Stimulated activated CD4-positive, alpha-beta T cell treated with anti-CD3 and anti-CD28 coated beads, TNF-alpha, amount 100 ng/mL, for 4 hours (primary cell): Measurements from ENCODE around the gene ELN.

Experiments used
- DNase-seq, 3 experiments: peaks; one replicate each; pipeline ENCODE4 v3.0.0-alpha.2; 2020; ENCODE audit warnings: low read depth in 3 of 3

Gene ELN

DNA sequence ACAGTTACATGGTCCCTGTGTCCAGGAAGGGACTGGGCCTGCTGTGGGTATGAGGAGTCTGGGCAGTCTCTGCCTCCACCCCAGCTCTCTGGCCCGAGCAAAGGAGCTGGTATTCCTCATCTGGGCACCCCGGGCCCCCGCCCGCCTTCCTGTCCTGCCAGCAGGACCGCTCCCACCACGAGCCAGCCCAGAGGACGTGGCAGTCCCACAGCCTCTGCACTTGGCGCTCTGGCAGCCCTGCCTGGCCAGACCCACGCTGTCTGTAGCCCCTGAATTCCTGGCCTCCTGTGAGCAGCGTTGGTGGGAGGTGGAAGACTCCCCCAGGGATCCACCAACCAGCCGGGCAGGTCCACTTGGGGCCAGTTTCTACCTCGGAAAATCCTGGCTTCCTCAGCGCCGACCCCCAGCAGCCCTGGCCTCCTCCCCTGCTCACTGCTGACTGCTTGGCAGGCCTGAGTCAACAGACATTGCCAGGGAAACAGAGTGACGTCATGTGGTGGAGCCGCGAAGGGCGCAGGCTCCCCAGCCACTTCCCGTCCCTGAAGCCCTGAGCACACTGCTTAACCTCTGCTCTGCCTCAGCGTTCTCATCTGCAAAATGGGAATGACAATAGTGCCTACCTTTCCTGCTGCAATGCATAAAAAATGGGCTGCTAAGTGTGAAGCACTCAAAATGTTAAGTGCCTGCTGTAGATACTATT lies 34.0 kb downstream of the ELN start:
- peak in 1 of 3 experiments; percentile 42 for DNase-seq

DNA sequence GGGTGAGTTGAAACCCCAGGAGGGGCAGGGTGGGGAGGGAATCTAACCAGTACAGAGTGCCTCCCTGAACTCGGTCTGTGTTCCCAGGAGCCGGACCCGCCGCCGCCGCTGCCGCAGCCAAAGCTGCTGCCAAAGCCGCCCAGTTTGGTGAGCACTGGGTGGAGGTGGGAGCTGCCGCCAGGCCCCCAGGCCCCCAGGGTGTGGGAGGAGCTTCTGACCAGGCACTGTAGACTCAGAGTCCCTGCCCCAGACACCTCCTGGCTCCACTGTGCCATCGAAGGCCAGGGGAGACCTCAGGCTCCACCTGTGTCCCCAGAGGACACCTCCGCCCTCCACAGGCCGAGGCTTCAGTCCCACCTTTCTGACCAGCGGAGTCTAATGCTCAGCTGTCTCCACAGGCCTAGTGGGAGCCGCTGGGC lies 35.3 kb downstream of the ELN start:
- no peak for DNase-seq

DNA sequence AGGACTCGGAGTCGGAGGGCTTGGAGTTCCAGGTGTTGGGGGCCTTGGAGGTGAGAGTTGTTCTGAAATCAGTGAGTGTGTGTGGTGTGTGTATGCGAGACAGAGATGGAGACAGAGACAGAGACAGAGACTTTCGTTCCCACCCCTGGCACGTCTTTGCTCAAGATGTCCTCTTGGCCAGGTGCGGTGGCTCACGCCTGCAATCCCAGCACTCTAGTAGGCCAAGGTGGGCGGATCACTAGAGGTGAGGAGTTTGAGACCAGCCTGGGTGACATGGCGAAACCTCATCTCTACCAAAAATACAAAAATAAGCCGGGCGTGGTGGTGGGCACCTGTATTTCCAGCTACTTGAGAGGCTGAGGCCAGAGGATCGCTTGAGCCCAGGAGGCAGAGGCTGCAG lies 35.7 kb downstream of the ELN start:
- DNase-seq: no peak

DNA sequence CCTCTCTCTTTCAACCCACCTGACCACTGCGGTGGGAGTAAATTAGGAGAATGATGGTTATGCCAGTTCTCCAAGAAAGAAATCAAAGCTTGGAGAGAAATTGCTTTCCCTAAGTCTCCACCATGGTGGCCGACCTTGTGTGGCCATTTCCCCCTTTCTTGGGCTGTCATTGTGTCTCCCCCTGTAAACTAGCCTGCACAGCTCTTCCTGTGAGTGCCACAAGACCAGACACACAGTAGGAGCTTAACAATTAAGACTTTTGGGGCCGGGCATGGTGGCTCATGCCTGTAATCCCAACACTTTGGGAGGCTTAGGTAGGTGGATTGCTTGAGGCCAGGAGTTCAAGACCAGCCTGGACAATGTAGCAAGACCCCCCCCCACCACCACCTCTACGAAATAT lies 36.7 kb downstream of the ELN start:
- no peak for DNase-seq

DNA sequence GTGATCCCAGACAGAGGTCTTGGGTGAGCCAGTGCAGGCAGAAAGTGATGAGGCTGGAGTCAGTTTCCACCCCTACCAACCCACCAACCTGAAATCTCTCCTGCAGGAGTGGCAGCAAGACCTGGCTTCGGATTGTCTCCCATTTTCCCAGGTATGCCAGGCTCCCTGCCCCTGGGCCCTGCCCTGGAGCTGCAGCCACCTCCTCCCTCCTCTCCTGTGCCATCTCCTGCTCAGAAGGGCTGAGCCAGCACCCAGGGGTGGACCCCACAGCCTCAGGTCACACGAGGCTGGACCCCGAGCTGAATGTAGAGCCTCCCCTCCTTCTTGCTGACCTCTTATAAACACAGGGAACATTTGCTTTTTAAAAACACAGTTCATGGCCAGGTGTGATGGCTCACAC lies 38.7 kb downstream of the ELN start:
- DNase-seq: no peak

DNA sequence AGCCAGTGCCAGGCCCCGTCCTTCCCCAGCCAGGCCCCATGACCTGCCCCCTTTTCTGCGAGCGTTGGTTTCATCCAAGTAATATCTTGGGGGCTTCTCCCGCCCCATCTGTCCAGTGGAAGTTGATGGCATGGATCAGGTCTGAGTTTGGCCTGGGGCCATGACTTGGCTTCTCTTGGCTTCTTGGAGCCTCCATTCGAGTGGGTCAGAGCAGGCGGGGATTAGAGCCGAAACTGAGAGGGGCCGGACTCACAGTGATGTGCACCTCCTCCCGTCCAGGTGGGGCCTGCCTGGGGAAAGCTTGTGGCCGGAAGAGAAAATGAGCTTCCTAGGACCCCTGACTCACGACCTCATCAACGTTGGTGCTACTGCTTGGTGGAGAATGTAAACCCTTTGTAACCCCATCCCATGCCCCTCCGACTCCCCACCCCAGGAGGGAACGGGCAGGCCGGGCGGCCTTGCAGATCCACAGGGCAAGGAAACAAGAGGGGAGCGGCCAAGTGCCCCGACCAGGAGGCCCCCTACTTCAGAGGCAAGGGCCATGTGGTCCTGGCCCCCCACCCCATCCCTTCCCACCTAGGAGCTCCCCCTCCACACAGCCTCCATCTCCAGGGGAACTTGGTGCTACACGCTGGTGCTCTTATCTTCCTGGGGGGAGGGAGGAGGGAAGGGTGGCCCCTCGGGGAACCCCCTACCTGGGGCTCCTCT lies 40.6 kb downstream of the ELN start:
- DNase-seq: no peak

DNA sequence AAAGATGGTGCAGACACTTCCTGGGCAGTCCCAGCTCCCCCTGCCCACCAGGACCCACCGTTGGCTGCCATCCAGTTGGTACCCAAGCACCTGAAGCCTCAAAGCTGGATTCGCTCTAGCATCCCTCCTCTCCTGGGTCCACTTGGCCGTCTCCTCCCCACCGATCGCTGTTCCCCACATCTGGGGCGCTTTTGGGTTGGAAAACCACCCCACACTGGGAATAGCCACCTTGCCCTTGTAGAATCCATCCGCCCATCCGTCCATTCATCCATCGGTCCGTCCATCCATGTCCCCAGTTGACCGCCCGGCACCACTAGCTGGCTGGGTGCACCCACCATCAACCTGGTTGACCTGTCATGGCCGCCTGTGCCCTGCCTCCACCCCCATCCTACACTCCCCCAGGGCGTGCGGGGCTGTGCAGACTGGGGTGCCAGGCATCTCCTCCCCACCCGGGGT lies 41.1 kb downstream of the ELN start:
- no peak for DNase-seq

DNA sequence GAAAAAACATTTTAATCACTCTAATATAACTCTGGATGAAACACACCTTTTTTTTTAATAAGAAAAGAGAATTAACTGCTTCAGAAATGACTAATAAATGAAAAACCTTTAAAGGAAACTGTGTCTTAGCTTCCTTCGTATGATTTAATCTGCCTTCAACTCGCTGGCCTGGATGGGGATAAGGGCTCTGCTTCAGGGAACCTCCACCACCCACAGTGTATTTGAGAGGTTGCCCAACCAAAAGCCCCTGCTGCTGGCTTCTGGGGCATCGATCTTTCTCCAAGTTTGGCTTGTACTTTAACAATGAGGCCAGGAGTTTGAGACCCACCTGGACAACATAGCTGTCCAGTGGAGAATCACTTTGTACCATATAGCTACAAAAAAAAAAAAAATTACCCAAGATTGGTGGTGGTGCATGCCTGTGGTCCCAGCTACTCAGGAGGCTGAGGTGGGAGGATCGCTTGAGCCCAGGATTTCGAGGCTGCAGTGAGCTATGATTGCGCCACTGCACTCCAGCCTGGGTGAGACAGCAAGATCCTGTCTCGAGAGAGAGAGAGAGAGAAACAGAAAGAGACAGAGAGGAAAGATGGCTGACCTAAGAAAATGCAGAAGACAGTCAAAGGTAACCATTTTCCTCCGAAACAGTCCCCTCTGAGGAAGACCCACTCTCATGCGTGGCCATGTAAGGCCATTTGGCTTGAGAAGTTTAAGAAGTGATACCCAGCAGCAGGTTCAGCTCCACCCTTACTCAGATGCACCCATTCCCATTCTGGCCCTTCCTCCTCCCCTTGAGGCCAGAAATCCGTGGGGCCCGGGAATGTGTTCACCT lies 42.0 kb downstream of the ELN start:
- DNase-seq: no peak

DNA sequence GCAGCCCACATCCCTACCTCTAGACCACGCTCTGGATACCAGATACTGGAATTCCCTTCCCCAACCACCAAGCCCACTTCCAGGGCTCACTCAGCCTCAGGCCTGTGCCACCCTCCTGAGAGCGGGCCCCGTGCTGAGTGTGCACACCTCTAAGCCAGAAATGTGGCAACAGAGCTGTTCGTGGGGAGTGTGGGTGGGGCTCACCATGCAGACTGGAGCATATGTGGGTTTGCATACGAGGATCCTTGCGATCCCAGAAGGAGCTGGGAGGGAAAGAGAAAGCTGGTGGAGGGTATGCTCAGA lies 42.6 kb downstream of the ELN start:
- no peak for DNase-seq

DNA sequence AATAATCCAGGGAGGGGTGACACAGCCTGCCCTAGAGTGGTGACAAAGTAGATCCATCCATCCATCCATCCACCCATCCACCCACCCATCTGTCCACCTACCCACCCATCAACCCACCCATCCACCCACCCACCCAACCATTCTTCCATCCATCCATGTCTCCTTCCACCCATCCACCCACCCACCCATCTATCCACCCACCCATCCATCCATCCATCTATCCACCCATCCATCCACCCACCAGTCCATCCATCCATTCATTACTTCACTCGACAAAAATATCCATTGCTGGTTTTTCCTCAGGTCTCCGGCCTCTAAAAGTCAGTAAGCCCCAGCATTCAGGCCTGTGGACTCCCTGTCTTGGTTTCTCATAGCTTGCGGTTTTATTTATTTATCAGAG lies 43.1 kb downstream of the ELN start:
- DNase-seq: no peak

DNA sequence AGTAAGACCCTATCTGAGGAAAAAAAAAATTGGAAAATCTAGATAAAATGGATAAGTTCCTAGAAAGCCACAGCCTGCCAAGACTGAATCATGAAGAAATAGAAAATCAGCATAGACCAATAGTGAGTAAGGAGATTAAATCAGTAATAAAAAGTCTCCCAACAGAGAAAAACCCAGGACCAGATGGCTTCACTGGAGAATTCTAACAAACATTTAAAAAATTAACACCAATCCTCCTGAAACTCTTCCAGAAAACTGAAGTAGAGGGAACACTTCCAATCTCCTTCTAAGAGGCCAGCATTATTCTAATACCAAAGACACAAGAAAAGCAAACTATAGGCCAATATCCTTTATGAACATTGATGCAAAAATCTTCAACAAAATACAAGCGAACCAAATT lies 46.8 kb downstream of the ELN start:
- no peak for DNase-seq

DNA sequence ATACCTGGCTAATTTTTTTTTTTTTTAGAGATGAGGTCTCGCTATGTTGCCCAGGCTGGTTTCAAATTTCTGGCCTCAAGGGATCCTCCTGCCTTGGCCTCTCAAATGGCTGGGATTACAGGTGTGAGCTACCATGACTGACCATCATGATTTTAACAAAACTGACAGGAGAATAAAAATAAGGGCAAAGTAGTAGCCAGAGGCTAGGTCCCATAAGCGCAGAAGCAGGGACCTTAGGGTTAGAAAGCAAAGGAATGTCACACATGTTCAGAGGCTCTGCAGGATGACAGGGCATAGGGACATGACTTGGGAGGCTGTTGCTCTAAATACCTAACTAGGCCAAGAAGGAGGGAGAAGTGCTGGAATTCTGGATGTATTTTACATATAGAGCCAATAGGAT lies 50.5 kb downstream of the ELN start:
- no peak for DNase-seq

DNA sequence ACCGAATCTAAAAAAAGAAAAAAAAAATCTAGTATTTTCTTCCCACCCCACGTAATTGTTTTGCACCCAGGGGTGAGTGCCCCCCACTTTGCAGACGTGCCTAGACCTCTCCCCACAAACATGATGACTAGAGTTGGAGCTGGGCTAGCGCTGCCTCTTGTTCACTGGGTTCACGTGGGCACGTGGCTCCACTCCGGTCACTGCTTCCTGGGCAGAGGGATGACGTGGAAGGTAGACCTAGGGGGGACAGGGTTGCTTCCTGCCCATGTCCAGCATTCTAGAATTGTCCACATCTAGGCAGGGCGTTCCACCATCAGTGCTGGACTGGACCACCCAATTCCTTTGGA lies 54.8 kb downstream of the ELN start:
- no peak for DNase-seq

DNA sequence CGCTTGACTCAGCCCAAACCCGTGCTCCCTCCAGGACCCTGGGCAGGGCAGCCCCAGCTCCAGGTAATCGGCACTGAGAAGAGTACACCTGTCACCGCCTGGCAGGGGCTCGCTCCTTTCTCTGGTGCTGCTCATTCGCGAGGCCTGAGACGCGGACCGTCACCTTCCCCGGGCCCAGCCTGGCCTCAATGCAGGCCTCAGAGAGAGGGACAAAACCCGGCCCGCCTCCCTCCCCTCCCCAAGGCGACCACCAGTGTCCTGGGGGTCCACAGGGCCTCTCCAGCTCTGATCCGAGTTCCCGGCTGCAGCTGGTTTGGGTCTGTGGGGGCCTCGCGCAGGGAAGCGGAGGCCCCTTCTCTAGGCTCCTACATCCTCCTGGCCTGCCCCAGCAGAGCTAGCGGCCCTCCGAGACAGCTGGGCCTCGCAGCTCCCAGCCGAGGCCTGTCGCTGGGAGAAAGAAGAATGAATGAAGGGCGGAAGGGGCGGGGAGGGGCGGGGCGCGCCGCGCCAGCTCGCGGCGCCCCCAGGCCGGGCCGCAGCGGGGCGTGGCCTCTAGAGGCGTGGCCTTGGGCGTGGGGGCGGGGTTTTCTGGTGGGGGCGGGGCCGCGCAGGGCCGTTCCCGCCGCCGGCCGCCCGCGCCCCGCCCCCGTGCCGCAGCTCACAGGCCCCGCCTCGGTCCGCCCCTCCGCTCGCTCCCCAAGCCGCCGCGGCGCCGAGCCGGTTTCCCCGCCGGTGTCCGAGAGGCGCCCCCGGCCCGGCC lies 55.3 kb downstream of the ELN start, which contains the start of gene LIMK1:
TSS of gene LIMK1 (plus strand) at position 688 of the 760 bp plus-strand sequence. CDS start 187 bp downstream, outside the sequence.
- DNase-seq: peak; percentile 67 to 78 (median 76)

DNA sequence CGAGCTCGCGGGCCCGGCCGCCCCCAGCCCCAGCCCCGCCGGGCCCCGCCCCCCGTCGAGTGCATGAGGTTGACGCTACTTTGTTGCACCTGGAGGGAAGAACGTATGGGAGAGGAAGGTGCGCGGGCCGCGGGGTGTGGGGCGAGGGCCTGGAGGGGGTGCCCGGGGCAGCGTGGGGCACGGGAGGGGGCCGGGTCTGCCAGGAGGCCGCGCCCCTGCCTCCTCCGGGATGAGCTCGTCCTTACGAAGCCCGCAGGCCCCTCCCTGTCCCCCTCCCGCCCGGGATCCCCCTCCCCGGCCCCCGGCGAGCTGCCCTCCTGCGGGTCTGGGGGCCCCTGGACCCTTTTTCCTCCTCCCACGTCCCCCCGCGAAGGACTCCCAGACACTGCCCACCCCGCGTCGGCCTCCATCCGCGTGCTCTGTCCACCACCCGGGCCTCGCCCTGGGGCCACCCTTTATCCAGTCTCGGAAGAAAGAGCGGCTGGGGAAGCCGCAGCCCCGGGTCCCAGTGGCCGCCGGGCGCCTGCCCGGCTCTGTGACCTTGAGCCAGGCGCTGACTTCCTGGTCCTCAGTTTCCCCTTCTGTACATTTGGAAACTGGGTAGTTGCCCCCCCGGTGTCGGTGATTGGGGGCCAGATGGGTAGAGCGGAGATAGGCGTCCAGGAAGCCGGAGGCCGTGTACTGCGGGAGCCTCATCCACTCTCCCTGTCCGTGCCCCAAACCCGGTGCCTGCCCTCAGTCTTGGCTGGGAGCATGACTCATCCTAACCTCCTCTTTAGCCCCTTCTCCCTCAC lies 56.2 kb downstream of the ELN start:
- DNase-seq: no peak

DNA sequence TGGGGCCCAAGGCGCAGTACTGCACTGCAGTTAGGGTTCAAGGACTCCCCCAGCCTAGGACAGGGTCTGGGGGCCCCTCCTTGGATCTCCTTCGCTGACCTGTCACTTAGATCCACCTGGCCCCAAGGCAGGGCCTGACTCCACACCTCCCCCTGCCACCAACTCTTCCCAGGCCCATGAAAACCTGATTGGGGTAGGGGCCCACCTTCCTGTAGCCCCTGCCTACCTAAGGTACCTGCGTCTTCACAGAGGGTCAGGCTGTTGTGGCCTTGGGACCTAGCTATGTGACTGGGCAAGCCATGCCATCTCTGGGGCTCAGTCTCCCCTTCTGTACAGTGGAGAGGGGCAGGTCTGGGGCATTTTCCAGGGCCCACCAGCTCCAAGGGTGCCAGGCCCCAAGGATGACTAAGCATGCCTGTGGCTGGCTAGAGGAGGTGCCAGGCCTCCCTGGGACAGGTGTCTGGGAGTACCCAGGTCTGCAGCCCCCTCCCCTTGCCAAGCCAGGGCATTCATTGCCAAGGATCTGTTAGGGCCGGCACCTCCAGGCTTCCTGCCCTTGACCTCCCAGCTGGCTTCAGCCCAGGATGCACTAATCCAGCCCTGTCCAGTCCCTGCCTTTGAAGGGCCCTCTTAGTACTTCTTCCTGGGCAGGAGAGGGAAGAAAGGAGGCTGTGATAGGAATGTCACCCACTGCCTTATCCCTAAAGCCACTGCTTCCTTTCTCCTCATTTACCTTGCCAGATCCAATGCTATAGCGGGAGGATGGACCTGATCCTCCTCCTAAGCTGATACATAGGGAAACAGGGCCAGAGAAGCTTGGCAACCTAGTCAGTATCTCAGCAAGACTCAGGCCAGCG lies 57.0 kb downstream of the ELN start:
- no peak for DNase-seq

DNA sequence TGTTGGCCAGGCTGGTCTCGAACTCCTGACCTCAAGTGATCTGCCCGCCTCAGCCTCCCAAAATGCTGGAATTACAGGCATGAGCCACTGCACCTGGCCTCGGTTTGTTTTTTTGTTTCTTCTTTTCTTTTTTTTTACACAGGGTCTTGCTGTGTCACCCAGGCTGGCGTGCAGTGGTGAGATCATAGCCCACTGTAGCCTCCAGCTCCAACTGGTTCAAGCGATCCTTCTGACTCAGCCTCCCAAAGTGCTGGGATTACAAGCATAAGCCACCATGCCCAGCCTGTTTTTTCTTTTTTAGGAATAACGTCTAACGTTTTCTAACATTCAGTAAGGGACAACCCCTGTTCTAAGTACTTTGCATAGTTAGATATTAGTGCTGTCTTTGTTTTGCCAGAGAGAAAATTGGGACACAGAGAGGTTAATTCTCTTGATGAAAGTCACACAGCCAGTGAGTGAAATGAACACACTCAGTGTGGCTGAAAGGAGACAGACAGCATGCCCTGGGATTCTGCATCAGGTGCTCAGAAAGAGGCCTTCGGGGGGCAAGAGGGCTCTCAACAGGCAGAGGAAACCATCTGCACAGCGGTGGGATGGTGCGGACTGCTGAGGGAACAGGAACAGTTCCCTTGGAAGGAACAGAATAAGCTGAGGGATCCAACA lies 59.9 kb downstream of the ELN start:
- DNase-seq: no peak

DNA sequence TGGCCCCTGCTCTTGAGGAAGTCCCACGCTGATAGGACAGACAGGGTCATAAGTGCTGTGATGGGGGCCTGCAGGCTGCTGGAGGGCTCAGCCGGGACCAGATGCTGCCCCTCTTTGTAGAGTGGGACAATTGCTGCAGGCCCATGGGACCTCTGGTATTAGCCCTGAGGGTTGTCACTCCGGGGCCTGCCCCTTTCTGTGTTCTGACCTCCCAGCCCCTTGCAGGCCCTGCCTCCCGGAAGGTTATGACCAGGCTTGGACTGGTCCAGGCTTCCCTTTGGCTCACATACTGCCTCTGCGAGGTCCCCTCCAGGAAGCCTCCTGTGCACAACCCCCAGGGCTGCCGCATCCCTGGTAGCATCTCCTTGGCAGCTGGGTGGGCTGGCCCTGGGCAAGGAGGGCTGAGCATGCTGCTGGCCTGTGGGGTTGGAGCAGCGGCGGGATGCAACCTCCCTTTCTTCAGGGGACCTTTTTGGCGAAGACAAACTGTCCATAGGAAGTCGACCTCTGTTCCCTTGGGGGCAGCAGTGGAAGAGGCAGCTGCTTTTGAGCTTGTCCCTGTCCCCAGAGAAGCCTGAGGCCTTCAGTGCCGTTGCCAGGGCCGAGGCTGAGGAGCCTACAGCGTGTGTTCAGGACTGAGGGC lies 64.5 kb downstream of the ELN start:
- no peak for DNase-seq

DNA sequence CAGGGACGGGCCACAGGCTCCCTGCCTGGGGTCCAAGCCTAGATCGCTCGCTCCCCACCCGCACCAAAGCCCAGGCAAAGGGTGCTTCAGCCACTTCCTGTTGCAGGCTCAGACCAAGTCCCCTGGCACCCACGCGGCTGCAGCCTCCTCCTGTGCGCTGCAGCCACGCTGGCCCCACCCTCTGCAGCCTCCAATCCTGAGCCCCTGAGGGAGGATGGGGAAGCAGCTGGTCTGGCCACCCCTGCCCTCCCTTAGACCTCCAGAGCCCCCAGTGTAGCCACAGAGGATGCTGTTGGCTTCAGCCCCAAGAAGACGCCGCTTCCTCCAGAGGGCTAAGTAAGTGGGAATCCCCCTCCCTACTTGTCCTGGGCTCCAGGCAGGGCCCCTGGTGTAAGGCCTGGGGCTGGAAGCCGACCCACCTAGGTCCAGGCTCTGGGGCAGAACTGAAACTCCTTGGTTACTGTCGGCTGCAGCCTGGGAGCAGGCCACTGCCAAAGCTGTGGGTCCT lies 65.0 kb downstream of the ELN start:
- no peak for DNase-seq
